GM19467 (cell line): ENCODE data around the gene DOC2A.
"Not testable (repeated sequence)": the region's sequence is repeated elsewhere in the genome, so short reads cannot be mapped to it uniquely, and the experiment has no call there.

ENCODE experiments used
- ATAC-seq: cut with Tn5 transposase; IDR thresholded peaks from one replicate; pipeline ENCODE4 v1.9.1; 2021; ENCODE audit warnings: mild to moderate bottlenecking, moderate library complexity; ENCODE audit not compliant: unreplicated experiment

Gene DOC2A

GRCh38 chr16:30027588-30028437 lies 17.0 kb upstream of the DOC2A start:
- ATAC-seq: no peak

- ATAC-seq: no peak
These were observed 15.6 kb upstream of the DOC2A start for GRCh38 chr16:30026449-30026848.

DNA sequence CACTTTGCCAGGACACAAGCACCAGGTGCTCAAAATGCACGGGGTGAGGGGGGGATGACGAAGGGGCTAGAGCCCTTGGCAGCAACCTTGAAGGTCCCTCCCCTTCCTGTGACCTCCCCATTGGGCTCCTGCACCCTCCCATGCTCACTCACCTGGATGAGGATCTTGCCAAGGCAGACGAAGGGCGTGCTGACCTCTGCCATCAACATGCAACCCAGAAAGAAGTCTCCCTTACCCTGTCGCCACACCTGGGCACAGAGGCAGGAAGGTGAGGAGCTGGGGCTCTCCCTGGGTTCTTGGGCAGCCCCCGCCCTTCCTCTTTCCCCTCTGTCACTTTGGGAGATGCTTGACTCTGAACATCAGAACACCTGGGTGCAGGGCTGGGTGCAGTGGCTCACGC lies 14.7 kb upstream of the DOC2A start:
- no peak for ATAC-seq

DNA sequence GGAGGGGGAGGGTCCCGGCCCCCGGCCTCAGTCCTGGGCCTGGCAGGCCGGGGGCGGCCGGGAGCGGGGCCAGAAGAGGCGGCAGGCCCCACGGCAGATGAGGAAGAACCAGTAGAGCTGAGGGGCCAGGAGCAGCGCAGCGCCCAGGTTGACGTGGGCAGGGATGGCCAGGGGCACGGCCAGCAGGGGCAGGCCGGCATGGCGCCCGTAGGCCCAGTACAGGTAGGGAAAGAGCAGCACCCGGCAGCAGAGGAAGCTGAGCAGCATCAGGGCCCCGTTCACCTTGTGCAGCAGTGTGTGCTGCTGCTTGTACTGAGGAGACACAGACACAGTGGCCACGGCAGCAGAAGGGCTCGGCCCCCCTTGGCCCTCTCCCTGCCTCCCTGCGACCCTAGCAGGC lies 14.3 kb upstream of the DOC2A start:
- ATAC-seq: no peak

DNA sequence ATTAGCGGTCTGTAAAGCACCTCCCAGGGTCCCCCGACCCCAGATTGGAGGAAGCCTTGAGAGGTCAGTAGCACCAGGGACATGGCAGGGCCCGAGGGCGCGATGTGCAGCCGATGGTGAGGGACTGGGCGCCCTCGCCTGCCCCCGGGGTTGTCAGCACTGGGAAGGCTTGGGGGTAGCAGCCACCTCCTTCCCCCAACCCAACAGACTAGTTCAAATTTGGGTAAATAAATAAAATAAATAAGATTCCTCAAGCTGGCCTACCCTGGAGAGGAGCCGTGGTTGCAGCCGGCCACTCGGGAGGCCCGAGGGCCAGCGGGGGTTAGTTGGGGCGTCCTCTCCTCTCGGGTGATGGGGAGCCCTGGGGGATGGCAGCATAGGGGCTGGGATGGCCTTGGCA lies 13.6 kb upstream of the DOC2A start:
- no peak for ATAC-seq

- no peak for ATAC-seq
These were observed 12.8 kb upstream of the DOC2A start for GRCh38 chr16:30023586-30023985.

DNA sequence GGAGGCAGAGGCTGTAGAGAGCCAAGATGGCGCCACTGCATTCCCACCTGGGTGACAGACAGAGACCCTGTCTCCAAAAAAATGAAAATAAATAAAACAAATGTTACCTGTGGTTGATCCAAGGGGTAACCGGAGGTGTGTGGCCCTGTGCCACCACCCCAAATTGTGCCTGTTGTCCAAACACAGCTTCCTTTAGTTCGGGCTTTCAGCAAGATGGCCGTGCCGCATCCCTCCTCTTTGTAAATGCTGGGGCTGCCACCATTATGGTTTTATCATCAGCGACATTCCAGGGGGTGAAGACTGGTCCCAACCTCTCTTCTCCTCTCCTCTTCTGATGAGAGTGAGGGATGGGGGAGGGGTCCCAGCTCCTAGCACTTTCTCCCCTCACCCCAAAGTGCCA lies 12.1 kb upstream of the DOC2A start, which contains the start of gene C16orf92:
Gene C16orf92, plus strand, starts transcription at position 312 of the 400 bp plus-strand sequence. CDS start 143 bp downstream, outside the sequence.
- ATAC-seq: no peak

- ATAC-seq: no peak
These were observed 7.9 kb upstream of the DOC2A start for GRCh38 chr16:30018731-30019158.

GRCh38 chr16:30017937-30018336 lies 7.1 kb upstream of the DOC2A start:
- not testable (repeated sequence) for ATAC-seq

DNA sequence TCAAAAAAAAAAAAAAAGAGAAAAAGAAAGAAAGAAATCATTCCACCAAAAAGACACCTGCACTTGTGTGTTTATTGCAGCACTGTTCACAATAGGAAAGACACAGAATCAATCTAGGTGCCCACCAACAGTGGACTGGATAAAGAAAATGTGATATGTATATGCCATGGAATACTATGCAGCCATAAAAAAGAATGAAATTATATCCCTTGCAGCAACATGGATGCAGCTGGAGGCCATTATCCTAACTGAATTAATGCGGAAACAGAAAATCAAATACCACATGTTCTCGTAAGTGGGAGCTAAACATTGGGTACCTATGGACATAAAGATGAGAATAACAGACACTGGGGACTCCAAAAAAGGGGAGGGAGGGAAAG lies 6.4 kb upstream of the DOC2A start:
- no peak for ATAC-seq

DNA sequence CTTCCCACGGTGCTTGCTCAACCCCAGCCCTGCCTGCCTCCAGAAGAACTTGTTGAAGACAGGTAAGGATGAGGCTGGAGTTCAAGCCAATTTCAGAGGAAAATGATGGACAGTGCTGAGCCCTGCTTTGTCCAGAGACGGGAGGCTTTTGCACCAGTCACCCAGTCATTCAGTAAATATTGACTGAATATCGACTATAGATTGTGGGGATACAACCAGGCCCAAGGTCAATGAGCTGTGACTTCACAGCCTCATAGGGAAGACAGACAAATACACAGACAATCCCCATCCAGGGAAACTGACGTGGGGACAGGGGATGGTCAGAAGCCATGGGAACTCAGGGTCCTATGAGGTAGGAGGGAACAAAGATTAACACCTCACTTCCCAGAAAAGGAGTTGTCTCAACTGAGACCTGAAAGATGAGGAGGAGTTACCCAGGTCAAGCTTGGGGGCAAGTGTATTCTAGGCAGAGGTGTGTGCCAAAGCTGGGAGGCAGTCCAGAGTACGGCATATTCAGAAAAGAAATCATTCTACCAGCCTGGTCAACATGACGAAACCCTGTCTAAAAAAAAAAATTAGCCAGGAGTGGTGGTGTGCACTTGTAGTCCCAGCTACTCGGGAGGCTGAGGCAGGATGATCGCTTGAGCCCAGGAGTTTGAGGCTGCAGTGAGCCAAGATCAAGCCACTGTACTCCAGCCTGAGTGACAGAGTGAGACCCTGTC lies 5.9 kb upstream of the DOC2A start:
- no peak for ATAC-seq

- ATAC-seq: not testable (repeated sequence)
These were observed 4.6 kb upstream of the DOC2A start for GRCh38 chr16:30015450-30015849.

- not testable (repeated sequence) for ATAC-seq
These were observed 1.8 kb upstream of the DOC2A start for GRCh38 chr16:30012598-30012997.

GRCh38 chr16:30011714-30012504 lies 1.1 kb upstream of the DOC2A start:
- no peak for ATAC-seq

DNA sequence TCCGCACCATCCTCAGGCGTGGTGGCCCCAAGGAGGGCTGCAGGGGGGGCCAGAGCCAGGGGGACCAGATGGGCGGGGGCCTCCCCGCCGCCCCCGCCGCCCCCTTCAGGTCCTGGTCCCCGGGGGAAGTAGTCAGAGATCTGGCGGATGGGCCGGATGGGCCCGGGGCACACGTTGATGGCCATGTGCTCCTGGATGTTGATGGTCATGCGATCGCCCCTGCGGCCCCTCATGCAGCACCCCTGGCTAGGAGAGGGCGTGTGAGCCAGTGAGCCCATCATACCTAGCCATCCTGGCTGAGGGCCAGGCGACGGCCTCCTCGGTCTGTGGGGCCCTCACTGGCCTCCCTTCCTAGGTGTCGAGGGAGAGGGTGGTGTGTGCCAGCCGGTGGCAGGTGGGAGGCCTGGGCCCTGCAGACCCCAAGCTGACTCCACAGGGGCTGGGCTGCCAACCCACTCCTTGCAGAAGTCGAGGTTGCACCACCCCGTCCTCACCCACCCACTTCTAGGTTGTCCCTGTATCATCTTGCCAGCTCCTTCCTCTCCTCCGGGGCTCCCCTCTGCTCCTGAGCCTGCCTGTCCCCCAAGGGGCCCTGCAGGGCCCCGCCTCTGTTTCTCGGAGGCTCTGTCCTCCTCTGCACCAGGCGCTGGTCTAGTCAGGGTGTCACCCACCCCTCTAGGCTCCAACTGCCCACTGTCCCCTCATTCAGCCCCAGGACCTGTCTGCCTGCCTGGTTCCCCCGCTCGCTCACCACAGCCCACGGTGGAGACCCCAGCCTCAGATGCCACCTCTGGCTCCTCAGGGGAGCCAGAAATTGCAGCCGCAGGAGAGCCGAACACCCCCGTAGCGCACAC lies 610 bp downstream of the DOC2A start:
- no peak for ATAC-seq

DNA sequence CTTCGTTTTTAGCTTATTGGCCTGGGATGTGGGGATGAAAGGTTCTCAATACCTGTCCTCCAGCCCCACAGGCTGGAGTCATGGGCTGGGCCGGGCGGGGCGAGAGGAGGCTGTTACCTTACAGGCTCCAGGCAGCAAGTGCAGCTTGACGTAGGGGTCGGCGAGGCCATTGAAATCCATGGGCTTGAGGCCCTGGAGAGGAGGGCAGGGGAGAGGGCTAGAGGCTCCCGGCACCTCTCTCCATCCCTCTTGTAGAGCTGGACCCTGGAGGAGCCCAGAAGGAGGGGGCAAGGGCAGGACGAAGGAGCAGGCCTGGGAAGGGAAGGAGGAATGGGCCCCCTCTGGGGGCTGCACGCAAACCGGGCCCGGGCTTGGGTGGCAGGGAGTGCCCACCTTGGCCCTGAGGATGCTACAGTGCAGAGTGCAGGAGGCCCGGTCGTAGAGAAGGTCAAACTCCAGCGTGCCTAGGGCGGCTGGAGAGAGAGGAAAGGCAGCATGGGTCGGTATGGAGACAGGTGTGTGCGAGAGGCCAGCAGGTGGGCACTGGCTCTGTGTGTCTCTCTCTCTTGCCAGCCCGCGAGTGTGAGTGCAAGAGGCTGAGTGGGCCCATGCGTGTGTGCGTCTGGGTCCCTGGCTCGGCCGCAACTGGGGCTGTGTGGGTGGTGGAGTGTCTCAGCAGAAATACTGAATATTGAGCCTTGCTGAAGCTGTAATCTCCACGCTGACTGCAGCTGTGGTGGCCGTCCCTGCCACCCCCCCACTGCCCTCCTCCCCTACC lies 1.6 kb downstream of the DOC2A start:
- no peak for ATAC-seq

- no peak for ATAC-seq
These were observed 3.4 kb downstream of the DOC2A start for GRCh38 chr16:30007378-30007895.

- no peak for ATAC-seq
These were observed 4.0 kb downstream of the DOC2A start for GRCh38 chr16:30006659-30007377.

DNA sequence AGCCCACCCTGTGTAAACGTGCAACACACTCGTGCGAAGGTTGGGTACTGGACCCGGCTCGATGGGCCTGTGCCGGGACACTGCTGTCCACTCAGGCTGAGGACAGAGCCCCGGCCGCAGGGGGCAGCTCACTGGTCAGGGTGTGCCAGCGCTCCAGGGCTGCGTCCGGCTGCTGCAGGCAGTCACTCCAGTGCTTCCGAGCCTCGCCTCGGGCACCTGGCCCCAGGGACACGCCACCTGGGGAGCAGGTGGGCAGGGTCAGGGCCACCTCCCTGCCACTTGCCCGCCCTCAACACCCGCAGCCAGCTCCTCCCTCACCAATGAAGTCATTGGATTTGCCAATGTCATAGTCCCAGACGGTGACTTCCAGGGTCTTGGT lies 4.7 kb downstream of the DOC2A start:
- no peak for ATAC-seq
